SK-N-SH (cell line): Measurements from ENCODE around the gene SCAMP3. TPM values are rescaled to one million over a fixed set of nuclear protein-coding genes. Genes with fewer than 3 reads are reported as not detected.

ENCODE experiments used
- CTCF ChIA-PET: fragments of 300-600, 350-600 bp; formaldehyde crosslinking; extraction: SDS; loops from one replicate; lab custom pipeline; 2021; lab: Yijun Ruan, JAX
- POLR2A ChIA-PET: fragments of 350-600 bp; sonication (Branson Sonifier 250); formaldehyde crosslinking; extraction: SDS; loops from one replicate; lab custom pipeline; 2020; ENCODE audit warnings: antibody characterized with exemption, inconsistent platforms; lab: Yijun Ruan, JAX
- DNase-seq: peaks from one replicate; pipeline ENCODE4 v3.0.0; 2012
- H2AFZ ChIP-seq: fragments of 200-600 bp; sonication (generic); 2 replicates; pipeline ENCODE4 v1.8.1; 2016; ENCODE audit warnings: antibody characterized with exemption, mild to moderate bottlenecking, low read depth
- H3F3A ChIP-seq: fragments of 200-600 bp; sonication (generic); replicated peaks from 2 replicates; pipeline ENCODE3; 2016; ENCODE audit warnings: antibody characterized with exemption, mild to moderate bottlenecking; ENCODE audit not compliant: insufficient read depth
- H3K27ac ChIP-seq, 2 experiments: fragments of 200-500 bp in 1 of 2; fragments of 200-600 bp in 1 of 2; sonication (Bioruptor generic) in 1 of 2; sonication (generic), shearing (Covaris generic) in 1 of 2; 2 replicates each; pipeline versions ENCODE4 v1.5.1 to v1.6.1; 2014 to 2016; ENCODE audit warnings: low read depth in 2 of 2, inconsistent platforms in 1 of 2, low read length in 1 of 2, mild to moderate bottlenecking in 1 of 2, mixed read lengths in 1 of 2
- H3K27me3 ChIP-seq: fragments of 200-600 bp; sonication (generic), shearing (Covaris generic); 2 replicates; pipeline ENCODE4 v1.6.1; 2016; ENCODE audit warnings: mixed run types; ENCODE audit not compliant: insufficient read depth
- H3K36me3 ChIP-seq, 2 experiments: fragments of 200-500 bp in 1 of 2; fragments of 200-600 bp in 1 of 2; sonication (Bioruptor generic) in 1 of 2; sonication (generic) in 1 of 2; replicated peaks in 1 of 2; 2 replicates each; pipeline versions ENCODE3 to v1.5.1; 2014 to 2016; ENCODE audit warnings: low read length in 1 of 2, mild to moderate bottlenecking in 1 of 2; ENCODE audit not compliant: insufficient read depth in 2 of 2, control insufficient read depth in 1 of 2
- H3K4me1 ChIP-seq, 2 experiments: fragments of 200-500 bp in 1 of 2; fragments of 200-600 bp in 1 of 2; sonication (Bioruptor generic) in 1 of 2; sonication (generic), shearing (Covaris generic) in 1 of 2; 2 replicates each; pipeline versions ENCODE4 v1.5.1 to v1.6.1; 2014 to 2016; ENCODE audit warnings: low read depth in 1 of 2, low read length in 1 of 2, mixed run types in 1 of 2; ENCODE audit not compliant: insufficient read depth in 2 of 2, control insufficient read depth in 1 of 2
- H3K4me2 ChIP-seq: fragments of 200-600 bp; sonication (generic), shearing (Covaris generic); 2 replicates; pipeline ENCODE4 v1.6.1; 2017; ENCODE audit warnings: mixed run types
- H3K4me3 ChIP-seq, 2 experiments: fragments of 200-500 bp in 1 of 2; fragments of 200-600 bp in 1 of 2; sonication (Bioruptor generic) in 1 of 2; sonication (generic), shearing (Covaris generic) in 1 of 2; 2 replicates each; pipeline versions ENCODE4 v1.5.1 to v1.8.1; 2014 to 2016; ENCODE audit warnings: low read depth in 2 of 2, inconsistent platforms in 1 of 2, low read length in 1 of 2, mild to moderate bottlenecking in 1 of 2, mixed read lengths in 1 of 2, moderate library complexity in 1 of 2
- H3K79me2 ChIP-seq: fragments of 200-600 bp; sonication (generic); 2 replicates; pipeline ENCODE4 v1.8.1; 2017; ENCODE audit warnings: mild to moderate bottlenecking; ENCODE audit not compliant: insufficient read depth
- H3K9ac ChIP-seq: fragments of 200-600 bp; sonication (generic); 2 replicates; pipeline ENCODE4 v1.6.1; 2017; ENCODE audit warnings: mixed run types
- H3K9me2 ChIP-seq: fragments of 200-600 bp; sonication (generic); 2 replicates; pipeline ENCODE4 v1.6.1; 2017; ENCODE audit warnings: mixed run types
- H3K9me3 ChIP-seq: fragments of 200-600 bp; sonication (generic); 2 replicates; pipeline ENCODE4 v1.6.1; 2017; ENCODE audit warnings: mixed run types, mild to moderate bottlenecking, moderate library complexity
- H4K20me1 ChIP-seq: fragments of 200-600 bp; sonication (generic); 2 replicates; pipeline ENCODE4 v1.6.1; 2017; ENCODE audit warnings: mild to moderate bottlenecking, mixed run types; ENCODE audit not compliant: insufficient read depth
- ELF1 ChIP-seq: IDR thresholded peaks from 2 replicates; pipeline ENCODE4 v1.4.0; 2012
- EP300 ChIP-seq, 2 experiments: IDR thresholded peaks; 2 replicates each; pipeline versions ENCODE4 v1.4.0 to v1.6.1; 2012; ENCODE audit warnings: borderline replicate concordance in 1 of 2, low read depth in 1 of 2, low read length in 1 of 2
- EZH2phosphoT487 ChIP-seq: fragments of 200-600 bp; sonication (generic); IDR thresholded peaks from 2 replicates; pipeline ENCODE4 v1.6.1; 2017; ENCODE audit warnings: low read depth, mixed run types, mild to moderate bottlenecking, antibody characterized with exemption, moderate library complexity, borderline replicate concordance
- FOSL2 ChIP-seq: IDR thresholded peaks from 2 replicates; pipeline ENCODE4 v1.4.0; 2012; ENCODE audit warnings: low read depth, mild to moderate bottlenecking, moderate library complexity, borderline replicate concordance
- FOXJ3 ChIP-seq: sonication (generic); formaldehyde crosslinking; IDR thresholded peaks from 2 replicates; pipeline ENCODE4 v1.5.1; 2020; ENCODE audit warnings: mild to moderate bottlenecking, missing genetic modification reagents
- FOXM1 ChIP-seq: IDR thresholded peaks from 2 replicates; pipeline ENCODE4 v1.4.0; 2012; ENCODE audit warnings: low read depth, mild to moderate bottlenecking
- GABPA ChIP-seq: IDR thresholded peaks from 2 replicates; pipeline ENCODE4 v1.4.0; 2012; ENCODE audit warnings: low read depth, mild to moderate bottlenecking
- GATA2 ChIP-seq: sonication (generic); formaldehyde crosslinking; IDR thresholded peaks from 2 replicates; pipeline ENCODE4 v1.5.0; 2020; ENCODE audit warnings: mild to moderate bottlenecking, missing genetic modification reagents
- JUND ChIP-seq: IDR thresholded peaks from 2 replicates; pipeline ENCODE4 v1.4.0; 2012
- REST ChIP-seq: IDR thresholded peaks from 2 replicates; pipeline ENCODE4 v1.6.1; 2012; ENCODE audit warnings: mild to moderate bottlenecking, low read depth, low read length, moderate library complexity
- RFX5 ChIP-seq: IDR thresholded peaks from 2 replicates; pipeline ENCODE4 v1.6.1; 2012; ENCODE audit warnings: mild to moderate bottlenecking, improper control_type of control experiment, low read length
- SMC3 ChIP-seq: IDR thresholded peaks from 2 replicates; pipeline ENCODE4 v1.6.1; 2012; ENCODE audit warnings: low read depth, low read length, improper control_type of control experiment
- USF1 ChIP-seq: IDR thresholded peaks from 2 replicates; pipeline ENCODE4 v1.4.0; 2012; ENCODE audit warnings: low read depth, borderline replicate concordance
- YY1 ChIP-seq: IDR thresholded peaks from 2 replicates; pipeline ENCODE4 v1.4.0; 2012; ENCODE audit warnings: low read depth, mild to moderate bottlenecking
- WGBS: methylation state at CpG from one replicate; pipeline ENCODE4 v1.1.6; 2017; ENCODE audit warnings: low lambda C conversion rate; 5-methylcytosine and 5-hydroxymethylcytosine counted together
- polyA plus RNA-seq, 3 experiments: library from polyadenylated mRNA; depleted of rRNA; stranded (reverse); fragments of >200 nt; gene quantifications; 2 replicates each; pipeline ENCODE4 v1.2.3, GENCODE V29; 2012
- TF ChIP-seq, protein P1 (sequence below): IDR thresholded peaks from 2 replicates; pipeline ENCODE4; 2012
- TF ChIP-seq, protein P2 (sequence below): IDR thresholded peaks from 2 replicates; pipeline ENCODE4 v1.4.0; 2012; ENCODE audit warnings: low read depth, borderline replicate concordance

The SCAMP3 gene
- polyA plus RNA-seq, 1 of the 3 experiments (the other 2 are of a cell fraction), result 193 TPM

GRCh38 chr1:155210314-155211104 is 51.7 kb downstream of the SCAMP3 start:
- DNase-seq, result no peak
- Histone ChIP-seq H3K4me2 (peak overlapping the region; percentile 99), H3K9ac (no peak overlapping the region), H3K79me2 (peaks cover 25% of the 10 kb centered on the region), H3K27me3 (no peaks in the 10 kb centered on the region), H2AFZ (no peak overlapping the region), H3K4me1 (peaks cover 0 to 29% of the 10 kb centered on the region in 2 experiments; a peak in 3 of 4 replicates), H3K9me3 (no peaks in the 10 kb centered on the region), H3F3A (peaks cover 23% of the 10 kb centered on the region), H3K36me3 (peaks cover 8 to 18% of the 10 kb centered on the region in 2 experiments), H3K9me2 (no peaks in the 10 kb centered on the region), H3K4me3 (no peak overlapping the region), H3K27ac (no peak overlapping the region), H4K20me1 (no peaks in the 10 kb centered on the region)
- no peak for TF ChIP-seq FOXJ3 (CRISPR knock-in tag)
- TF ChIP-seq YY1, result no peak
- no peak for TF ChIP-seq JUND
- TF ChIP-seq, protein P1, sequence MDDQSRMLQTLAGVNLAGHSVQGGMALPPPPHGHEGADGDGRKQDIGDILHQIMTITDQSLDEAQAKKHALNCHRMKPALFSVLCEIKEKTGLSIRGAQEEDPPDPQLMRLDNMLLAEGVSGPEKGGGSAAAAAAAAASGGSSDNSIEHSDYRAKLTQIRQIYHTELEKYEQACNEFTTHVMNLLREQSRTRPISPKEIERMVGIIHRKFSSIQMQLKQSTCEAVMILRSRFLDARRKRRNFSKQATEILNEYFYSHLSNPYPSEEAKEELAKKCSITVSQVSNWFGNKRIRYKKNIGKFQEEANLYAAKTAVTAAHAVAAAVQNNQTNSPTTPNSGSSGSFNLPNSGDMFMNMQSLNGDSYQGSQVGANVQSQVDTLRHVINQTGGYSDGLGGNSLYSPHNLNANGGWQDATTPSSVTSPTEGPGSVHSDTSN, result no peak
- TF ChIP-seq EP300 (IDR thresholded peaks at IDR 0.05; ENCODE audit: borderline replicate concordance in 1 of 2, low read depth in 1 of 2, low read length in 1 of 2), result no peak
- no peak for TF ChIP-seq GATA2
- TF ChIP-seq FOXM1, result no peak
- no peak for TF ChIP-seq SMC3
- TF ChIP-seq, protein P2, sequence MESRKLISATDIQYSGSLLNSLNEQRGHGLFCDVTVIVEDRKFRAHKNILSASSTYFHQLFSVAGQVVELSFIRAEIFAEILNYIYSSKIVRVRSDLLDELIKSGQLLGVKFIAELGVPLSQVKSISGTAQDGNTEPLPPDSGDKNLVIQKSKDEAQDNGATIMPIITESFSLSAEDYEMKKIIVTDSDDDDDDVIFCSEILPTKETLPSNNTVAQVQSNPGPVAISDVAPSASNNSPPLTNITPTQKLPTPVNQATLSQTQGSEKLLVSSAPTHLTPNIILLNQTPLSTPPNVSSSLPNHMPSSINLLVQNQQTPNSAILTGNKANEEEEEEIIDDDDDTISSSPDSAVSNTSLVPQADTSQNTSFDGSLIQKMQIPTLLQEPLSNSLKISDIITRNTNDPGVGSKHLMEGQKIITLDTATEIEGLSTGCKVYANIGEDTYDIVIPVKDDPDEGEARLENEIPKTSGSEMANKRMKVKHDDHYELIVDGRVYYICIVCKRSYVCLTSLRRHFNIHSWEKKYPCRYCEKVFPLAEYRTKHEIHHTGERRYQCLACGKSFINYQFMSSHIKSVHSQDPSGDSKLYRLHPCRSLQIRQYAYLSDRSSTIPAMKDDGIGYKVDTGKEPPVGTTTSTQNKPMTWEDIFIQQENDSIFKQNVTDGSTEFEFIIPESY, result no peak
- TF ChIP-seq EZH2phosphoT487, result no peak
- TF ChIP-seq REST, result no peak
- TF ChIP-seq RFX5, result no peak
- TF ChIP-seq FOSL2, result no peak
- no peak for TF ChIP-seq ELF1
- TF ChIP-seq GABPA, result no peak
- TF ChIP-seq USF1, result no peak
- CTCF ChIA-PET, result interaction anchor here (1.6 to 5.1 kb wide), 2 partner anchors 8 to 16 kb away, joined by 5 to 48 read pairs; no protein-coding TSS in a partner anchor
- POLR2A ChIA-PET, result no interaction called here
- WGBS, result 55% methylated on average over 4 of the region's 4 CpGs
